Natural killer cell (primary cell): ENCODE results near the gene STX16. TPM values are rescaled to one million over a fixed set of nuclear protein-coding genes. Genes with fewer than 3 reads are reported as not detected.

Experiments used
- ATAC-seq, 3 donors: fragments of 150-1000 bp in 2 of 3; fragments of 200-7000 bp in 1 of 3; cut with Tn5 transposase; 1 replicate in 1 of 3; 2 replicates in 2 of 3; pipeline ENCODE4 v1.10.0; 2021; ENCODE audit warnings: mild to moderate bottlenecking in 2 of 3, moderate library complexity in 2 of 3
- DNase-seq, 2 donors: peaks; one replicate each; pipeline versions ENCODE4 v3.0.0 to v3.0.0-alpha.2; 2013 to 2021; ENCODE audit warnings: mixed read lengths in 1 of 2
- H3K27ac ChIP-seq: one replicate; pipeline ENCODE4 v1.5.1; 2013; ENCODE audit warnings: mild to moderate bottlenecking, low read length
- H3K27me3 ChIP-seq: one replicate; pipeline ENCODE4 v1.6.1; 2013; ENCODE audit warnings: low read length; ENCODE audit not compliant: control insufficient read depth, insufficient read depth
- H3K36me3 ChIP-seq: one replicate; pipeline ENCODE4 v1.6.1; 2013; ENCODE audit warnings: low read length; ENCODE audit not compliant: control insufficient read depth, insufficient read depth
- H3K4me1 ChIP-seq: one replicate; pipeline ENCODE4 v1.6.1; 2013; ENCODE audit warnings: low read length; ENCODE audit not compliant: control insufficient read depth, insufficient read depth
- H3K4me3 ChIP-seq: one replicate; pipeline ENCODE4 v1.5.1; 2013; ENCODE audit warnings: low read length
- H3K9me3 ChIP-seq: one replicate; pipeline ENCODE4 v1.6.1; 2013; ENCODE audit warnings: low read length; ENCODE audit not compliant: control insufficient read depth, insufficient read depth
- H3K27ac Mint-ChIP-seq, 2 donors: one replicate each; pipeline ENCODE4 v1.8.0; 2022; ENCODE audit warnings: mild to moderate bottlenecking in 2 of 2, mixed read lengths in 2 of 2, moderate library complexity in 1 of 2
- H3K27me3 Mint-ChIP-seq, 2 donors: one replicate each; pipeline ENCODE4 v1.8.0; 2022; ENCODE audit warnings: low read depth in 2 of 2, mixed read lengths in 2 of 2
- H3K36me3 Mint-ChIP-seq: one replicate; pipeline ENCODE4 v1.8.0; 2022; ENCODE audit warnings: mixed read lengths
- H3K4me1 Mint-ChIP-seq, 2 donors: one replicate each; pipeline ENCODE4 v1.8.0; 2022; ENCODE audit warnings: mixed read lengths in 2 of 2
- H3K4me3 Mint-ChIP-seq: one replicate; pipeline ENCODE4 v1.8.0; 2022; ENCODE audit warnings: mild to moderate bottlenecking, moderate library complexity, mixed read lengths
- H3K9me3 Mint-ChIP-seq, 2 donors: one replicate each; pipeline ENCODE4 v1.8.0; 2022; ENCODE audit warnings: mixed read lengths in 2 of 2
- CTCF ChIP-seq: fragments of 200-600 bp; IDR thresholded peaks from one replicate; pipeline ENCODE4 v1.8.0; 2022; ENCODE audit warnings: antibody characterized with exemption
- WGBS: methylation state at CpG from one replicate; pipeline ENCODE4 v1.1.7; 2013; ENCODE audit warnings: missing lambda C conversion rate; ENCODE audit not compliant: insufficient coverage; 5-methylcytosine and 5-hydroxymethylcytosine counted together
- intact Hi-C: fragments of 100-400 bp; cut with micrococcal nuclease; formaldehyde crosslinking; loops from one replicate; pipeline ENCODE4 v1.14.2; 2022
- total RNA-seq, 4 donors: library from RNA; stranded (reverse); fragments of 120-200 nt in 1 of 4; gene quantifications; one replicate each; pipeline versions ENCODE4 v1.2.3 to v1.2.4, GENCODE V29; 2013 to 2022

The STX16 gene
- total RNA-seq, 3 donors from 2014 or later (not counting 1 experiment from before 2014, with no cell fraction given): 136 to 146 (median 143) TPM

GRCh38 chr20:58703765-58704371, 52.8 kb downstream of the STX16 start:
- Histone ChIP-seq H3K36me3 (peaks cover 26% of the 10 kb centered on the region), H3K4me3 (no peak overlapping the region), H3K9me3 (no peaks in the 10 kb centered on the region), H3K27me3 (no peaks in the 10 kb centered on the region), H3K27ac (no peak overlapping the region), H3K4me1 (no peaks in the 10 kb centered on the region)
- H3K27me3 Mint-ChIP-seq: no peaks in the 10 kb centered on the region
- H3K36me3 Mint-ChIP-seq: no peaks in the 10 kb centered on the region
- no peak overlapping the region for H3K4me3 Mint-ChIP-seq
- ATAC-seq: no peak
- WGBS: 97% methylated on average over 12 of the region's 12 CpGs
- no peak overlapping the region for H3K27ac Mint-ChIP-seq
- H3K9me3 Mint-ChIP-seq: no peaks in the 10 kb centered on the region
- peaks cover 11 to 13% of the 10 kb centered on the region in 2 donors for H3K4me1 Mint-ChIP-seq
- intact Hi-C loops: no loop called here
- DNase-seq: no peak
- TF ChIP-seq CTCF: no peak

- Mint-ChIP-seq H3K4me1 (peaks cover 3 to 4% of the 10 kb centered on the region in 2 donors), H3K36me3 (no peaks in the 10 kb centered on the region), H3K9me3 (no peaks in the 10 kb centered on the region), H3K27me3 (no peaks in the 10 kb centered on the region), H3K4me3 (no peak overlapping the region), H3K27ac (no peak overlapping the region)
- no peak for DNase-seq
- peaks cover 15% of the 10 kb centered on the region for H3K36me3 ChIP-seq
- H3K9me3 ChIP-seq: no peaks in the 10 kb centered on the region
- TF ChIP-seq CTCF: no peak
- 97% methylated on average over 14 of the region's 14 CpGs for WGBS
- no peak overlapping the region for H3K4me3 ChIP-seq
- no peak for ATAC-seq
- H3K27me3 ChIP-seq: no peaks in the 10 kb centered on the region
- intact Hi-C loops: no loop called here
- H3K27ac ChIP-seq: no peak overlapping the region
- no peaks in the 10 kb centered on the region for H3K4me1 ChIP-seq
Measured at GRCh38 chr20:58705208-58705926, 54.3 kb downstream of the STX16 start.

- no peaks in the 10 kb centered on the region for H3K36me3 Mint-ChIP-seq
- no peak for TF ChIP-seq CTCF
- Histone ChIP-seq H3K9me3 (no peaks in the 10 kb centered on the region), H3K4me1 (no peaks in the 10 kb centered on the region), H3K36me3 (peaks cover 15% of the 10 kb centered on the region), H3K4me3 (no peak overlapping the region), H3K27ac (no peak overlapping the region), H3K27me3 (no peaks in the 10 kb centered on the region)
- H3K4me3 Mint-ChIP-seq: no peak overlapping the region
- H3K9me3 Mint-ChIP-seq: no peaks in the 10 kb centered on the region
- 92% methylated on average over 17 of the region's 20 CpGs for WGBS
- H3K4me1 Mint-ChIP-seq: no peaks in the 10 kb centered on the region
- intact Hi-C loops: no loop called here
- ATAC-seq: no peak
- H3K27ac Mint-ChIP-seq: no peak overlapping the region
- no peak for DNase-seq
- no peaks in the 10 kb centered on the region for H3K27me3 Mint-ChIP-seq
Measured at GRCh38 chr20:58706150-58706892, 55.2 kb downstream of the STX16 start.
